Panc1 (cell line): ENCODE data around the gene PIBF1.

Source experiments
- POLR2AphosphoS5 ChIP-seq: IDR thresholded peaks from 2 replicates; pipeline ENCODE4 v1.6.1; 2012; ENCODE audit warnings: mild to moderate bottlenecking, low read depth, low read length, moderate library complexity
- TF ChIP-seq, protein P1 (sequence below): fragments of 450-650 bp; IDR thresholded peaks from 2 replicates; pipeline ENCODE4 v1.5.1; 2017; ENCODE audit warnings: mild to moderate bottlenecking

DNA sequence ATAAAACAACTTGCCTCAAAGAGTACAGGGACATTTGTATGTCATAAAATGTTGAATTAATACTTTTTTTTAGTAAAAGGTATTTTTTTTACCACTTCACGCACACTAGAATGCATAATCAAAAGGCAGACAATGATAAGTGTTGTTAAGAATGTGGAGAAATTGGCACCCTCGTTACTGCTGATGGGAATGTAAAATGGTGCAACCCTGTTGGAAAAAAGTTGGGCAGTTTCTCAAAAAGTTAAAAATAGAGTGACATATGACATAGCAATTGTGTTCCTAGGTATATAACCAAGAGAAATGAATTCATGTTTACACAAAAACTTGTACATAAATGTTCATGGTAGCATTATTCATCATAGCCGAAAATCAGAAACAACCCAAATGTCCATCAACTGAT, 109.5 kb downstream of the PIBF1 start:
- TF ChIP-seq, protein P1, sequence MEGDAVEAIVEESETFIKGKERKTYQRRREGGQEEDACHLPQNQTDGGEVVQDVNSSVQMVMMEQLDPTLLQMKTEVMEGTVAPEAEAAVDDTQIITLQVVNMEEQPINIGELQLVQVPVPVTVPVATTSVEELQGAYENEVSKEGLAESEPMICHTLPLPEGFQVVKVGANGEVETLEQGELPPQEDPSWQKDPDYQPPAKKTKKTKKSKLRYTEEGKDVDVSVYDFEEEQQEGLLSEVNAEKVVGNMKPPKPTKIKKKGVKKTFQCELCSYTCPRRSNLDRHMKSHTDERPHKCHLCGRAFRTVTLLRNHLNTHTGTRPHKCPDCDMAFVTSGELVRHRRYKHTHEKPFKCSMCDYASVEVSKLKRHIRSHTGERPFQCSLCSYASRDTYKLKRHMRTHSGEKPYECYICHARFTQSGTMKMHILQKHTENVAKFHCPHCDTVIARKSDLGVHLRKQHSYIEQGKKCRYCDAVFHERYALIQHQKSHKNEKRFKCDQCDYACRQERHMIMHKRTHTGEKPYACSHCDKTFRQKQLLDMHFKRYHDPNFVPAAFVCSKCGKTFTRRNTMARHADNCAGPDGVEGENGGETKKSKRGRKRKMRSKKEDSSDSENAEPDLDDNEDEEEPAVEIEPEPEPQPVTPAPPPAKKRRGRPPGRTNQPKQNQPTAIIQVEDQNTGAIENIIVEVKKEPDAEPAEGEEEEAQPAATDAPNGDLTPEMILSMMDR, result no peak
- no peak for TF ChIP-seq POLR2AphosphoS5
